ENCODE data around the gene SART1.
"Not testable (repeated sequence)": the region's sequence is repeated elsewhere in the genome, so short reads cannot be mapped to it uniquely, and the experiment has no call there.

SART1 gene

DNA sequence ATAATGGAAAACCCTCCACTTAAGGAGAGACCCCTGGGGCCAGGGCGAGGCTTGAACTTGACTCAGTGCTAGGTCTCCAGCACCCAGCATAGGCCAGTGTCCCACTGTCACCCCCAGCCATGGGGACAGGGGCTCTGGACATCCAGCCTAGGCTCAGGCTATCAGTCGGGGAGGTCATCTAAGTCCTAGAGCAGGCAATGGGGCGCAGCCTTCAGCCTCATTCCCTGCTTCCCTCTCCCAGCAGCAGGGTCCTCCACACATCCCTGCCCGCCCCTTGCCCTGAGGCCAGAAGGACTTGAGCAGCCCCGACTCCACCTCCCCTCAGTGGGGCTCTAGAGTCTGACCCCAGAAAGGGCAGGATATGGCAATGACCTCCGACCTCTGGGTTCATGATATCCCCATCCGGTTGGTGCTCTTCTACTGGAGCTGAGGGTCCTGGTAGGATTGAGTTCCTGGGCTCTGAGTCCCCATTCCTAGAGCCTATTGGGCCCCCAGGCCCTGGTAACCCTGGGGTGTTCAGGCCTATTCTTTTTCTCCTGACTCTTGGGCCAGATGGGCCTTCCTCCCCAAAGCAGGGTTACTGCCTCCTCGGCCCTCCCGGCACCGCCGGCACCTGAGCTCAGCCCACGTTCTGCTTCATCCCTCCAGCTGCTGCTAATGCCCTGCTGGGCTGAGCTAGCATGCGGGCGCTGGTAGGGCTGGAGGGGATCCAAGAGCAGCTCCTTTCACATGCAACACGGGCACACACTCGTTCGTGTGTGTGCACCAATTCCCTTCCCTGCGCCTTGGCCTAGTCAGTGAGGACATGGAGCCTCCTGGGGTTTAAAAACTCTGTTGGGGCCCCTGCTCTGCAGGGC is 54.6 kb downstream of the SART1 start:
- no peaks in the 10 kb centered on the region for H3K9me3 ChIP-seq
- no peaks in the 10 kb centered on the region for H3K27me3 ChIP-seq (ENCODE audit: low read depth)
- H3K4me1 ChIP-seq, result no peaks in the 10 kb centered on the region
- in situ Hi-C loops (cut with MboI; ENCODE audit: low sequenced_read_pairs), result no loop called here
- no peak for DNase-seq (ENCODE audit: low spot score in 2 of 2)
- no peak overlapping the region for H3K4me3 ChIP-seq
- no peaks in the 10 kb centered on the region for H3K36me3 ChIP-seq (replicated peaks)

DNA sequence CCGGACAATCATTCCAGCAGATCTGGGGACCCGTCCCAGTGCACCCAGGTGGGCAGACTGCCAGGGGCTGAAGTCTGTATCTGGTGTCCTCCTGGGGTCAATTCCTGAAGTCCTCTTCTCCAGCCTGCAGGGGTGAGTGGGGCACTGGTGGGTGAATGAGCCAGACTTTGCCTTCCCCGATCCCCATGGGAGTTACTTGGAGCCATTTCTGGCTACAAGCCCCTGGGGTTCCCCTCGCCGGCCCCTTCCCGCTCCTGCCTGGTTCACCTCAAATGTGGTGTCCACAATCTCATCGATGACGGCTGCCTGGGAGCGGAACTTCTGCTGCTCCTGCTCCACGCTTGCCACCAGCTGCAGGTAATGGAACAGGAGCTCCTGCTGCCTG is 55.3 kb downstream of the SART1 start:
- Histone ChIP-seq H3K4me3 (no peak overlapping the region), H3K36me3 (replicated peaks) (no peaks in the 10 kb centered on the region), H3K9me3 (no peaks in the 10 kb centered on the region), H3K27me3 (ENCODE audit: low read depth) (no peaks in the 10 kb centered on the region), H3K4me1 (no peaks in the 10 kb centered on the region)
- no peak for DNase-seq (ENCODE audit: low spot score in 2 of 2)
- in situ Hi-C loops (cut with MboI; ENCODE audit: low sequenced_read_pairs), result no loop called here

DNA sequence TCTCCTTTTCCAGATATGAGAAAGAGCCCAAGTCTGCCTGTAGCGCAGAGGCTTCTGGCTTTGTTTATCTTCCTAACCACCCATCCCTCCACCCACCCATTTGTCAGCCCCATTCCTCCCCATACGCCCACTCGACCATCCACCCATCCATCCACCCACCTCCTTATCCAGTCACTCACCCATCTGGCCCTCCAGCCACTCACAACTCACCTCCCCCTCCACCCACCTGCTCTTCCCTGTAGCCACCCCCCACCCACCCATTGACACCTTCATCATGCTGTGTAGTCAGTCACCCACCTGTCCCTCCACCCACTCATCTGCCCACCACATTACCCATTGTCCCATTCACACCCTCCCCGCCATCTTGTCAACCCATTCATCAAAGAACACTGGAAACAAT is 55.8 kb downstream of the SART1 start:
- H3K4me3 ChIP-seq, result no peak overlapping the region
- in situ Hi-C loops (cut with MboI; ENCODE audit: low sequenced_read_pairs), result no loop called here
- H3K27me3 ChIP-seq (ENCODE audit: low read depth), result no peaks in the 10 kb centered on the region
- H3K36me3 ChIP-seq (replicated peaks), result no peaks in the 10 kb centered on the region
- H3K4me1 ChIP-seq, result peaks cover 2% of the 10 kb centered on the region; the same call in 1 of the 2 replicates
- DNase-seq (ENCODE audit: low spot score in 2 of 2), result no peak
- H3K9me3 ChIP-seq, result no peaks in the 10 kb centered on the region

DNA sequence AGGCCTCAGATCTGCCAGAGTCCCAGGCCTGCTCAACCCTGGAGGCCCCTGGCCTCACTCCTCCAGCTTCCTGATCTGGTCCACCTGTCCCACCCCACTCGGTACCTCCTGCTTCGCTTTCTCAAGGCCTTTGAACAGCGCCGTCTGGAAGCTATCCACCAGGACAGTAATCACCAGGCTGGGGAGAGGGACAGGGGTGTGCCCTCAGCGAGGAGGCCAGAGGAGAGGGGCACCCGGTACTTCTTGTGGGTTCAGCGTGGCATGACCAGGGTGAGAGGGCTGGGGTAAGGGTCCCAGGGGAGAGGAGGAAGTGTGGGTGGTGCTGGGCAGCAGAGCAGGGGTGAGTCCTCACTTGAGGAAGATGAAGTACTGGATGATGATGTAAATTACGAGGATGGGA is 58.7 kb downstream of the SART1 start:
- in situ Hi-C loops (cut with MboI; ENCODE audit: low sequenced_read_pairs), result no loop called here
- Histone ChIP-seq H3K4me1 (peaks cover 4% of the 10 kb centered on the region; the same call in 1 of the 2 replicates), H3K4me3 (no peak overlapping the region), H3K27me3 (ENCODE audit: low read depth) (no peaks in the 10 kb centered on the region), H3K9me3 (no peaks in the 10 kb centered on the region), H3K36me3 (replicated peaks) (no peaks in the 10 kb centered on the region)
- no peak for DNase-seq (ENCODE audit: low spot score in 2 of 2)

DNA sequence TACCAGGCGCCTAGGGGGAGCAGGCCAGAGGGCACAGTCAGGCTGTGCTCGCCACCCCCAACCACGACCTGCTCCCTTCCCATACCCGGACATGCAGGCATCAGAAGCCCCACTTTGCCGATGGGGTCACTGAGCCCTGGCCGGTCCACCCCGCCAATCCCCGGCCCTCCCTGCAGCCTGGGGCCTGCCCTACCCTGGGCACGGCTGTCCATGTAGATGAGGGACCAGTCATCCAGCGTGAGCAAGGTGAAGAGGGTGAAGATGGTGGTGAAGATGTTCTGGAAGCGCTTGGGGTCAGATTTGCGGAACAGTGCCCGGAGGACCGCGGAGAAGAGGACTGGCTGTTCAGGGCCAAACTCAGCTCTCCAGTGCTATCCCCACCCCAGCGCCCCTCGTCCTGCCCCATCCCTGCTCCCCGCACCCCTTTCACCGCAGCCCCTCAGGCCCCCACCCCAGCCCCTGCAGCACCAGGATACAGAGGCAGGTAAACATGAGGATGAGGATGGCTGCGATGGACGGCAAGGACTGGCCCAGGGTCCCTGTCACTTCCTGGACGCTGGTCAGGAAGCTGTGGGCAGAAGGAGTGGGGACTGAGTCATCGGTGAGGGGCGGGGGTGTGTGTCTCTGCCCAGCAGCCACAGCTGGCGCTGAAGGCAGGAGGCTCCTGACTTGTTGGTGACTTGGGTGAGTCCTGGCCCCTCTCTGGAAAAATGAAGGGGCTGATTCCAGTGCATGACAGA is 59.3 kb downstream of the SART1 start:
- in situ Hi-C loops (cut with MboI; ENCODE audit: low sequenced_read_pairs), result no loop called here
- Histone ChIP-seq H3K9me3 (no peaks in the 10 kb centered on the region), H3K36me3 (replicated peaks) (no peaks in the 10 kb centered on the region), H3K4me3 (no peak overlapping the region), H3K4me1 (peaks cover 4% of the 10 kb centered on the region; the same call in 1 of the 2 replicates), H3K27me3 (ENCODE audit: low read depth) (no peaks in the 10 kb centered on the region)
- no peak for DNase-seq (ENCODE audit: low spot score in 2 of 2)

DNA sequence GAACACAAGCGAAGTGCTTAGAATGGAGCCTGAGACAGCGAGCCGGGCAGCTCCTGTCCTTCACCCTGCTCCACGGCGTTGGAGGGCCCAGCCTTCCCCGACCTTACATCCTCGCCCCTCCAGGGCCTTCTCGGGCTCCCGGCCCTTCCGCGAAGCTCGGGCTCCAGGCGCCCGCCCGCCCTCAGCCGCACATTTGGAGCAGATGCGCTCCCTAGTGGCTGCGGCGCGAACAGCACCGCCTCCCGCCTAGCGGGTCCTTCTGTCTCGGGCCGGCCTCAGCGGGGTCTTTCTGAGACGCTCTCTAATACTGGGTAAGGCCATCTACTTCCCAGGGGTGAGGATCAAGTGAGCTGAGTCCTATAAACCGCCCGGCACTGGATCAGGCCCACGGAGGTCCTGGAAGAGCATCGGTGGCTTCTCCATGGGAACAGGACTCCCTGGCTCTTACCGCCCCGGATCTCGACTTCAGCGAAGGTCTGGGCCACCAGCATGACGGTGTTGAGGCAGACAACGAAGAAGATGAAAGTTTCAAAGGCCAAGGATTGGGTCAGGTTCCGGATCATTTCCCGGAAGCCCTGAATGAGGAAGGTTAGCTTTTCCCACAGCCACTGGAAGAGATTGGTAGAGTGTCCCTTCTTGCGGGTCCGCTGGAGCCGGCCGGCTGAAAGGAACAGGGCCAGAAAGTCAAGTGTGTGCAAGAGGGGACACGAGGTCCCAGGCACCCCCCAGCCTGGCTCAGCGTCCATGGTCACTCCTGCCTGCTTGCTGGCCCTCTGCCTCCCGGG is 61.1 kb downstream of the SART1 start:
- Histone ChIP-seq H3K4me3 (peak overlapping the region; percentile 9; the same call in 1 of the 2 replicates), H3K36me3 (replicated peaks) (no peaks in the 10 kb centered on the region), H3K9me3 (no peaks in the 10 kb centered on the region), H3K4me1 (peaks cover 4% of the 10 kb centered on the region; the same call in 1 of the 2 replicates), H3K27me3 (ENCODE audit: low read depth) (no peaks in the 10 kb centered on the region)
- peak; percentile 46 to 88 for DNase-seq (ENCODE audit: low spot score in 2 of 2)
- in situ Hi-C loops (cut with MboI; ENCODE audit: low sequenced_read_pairs), result no loop called here

DNA sequence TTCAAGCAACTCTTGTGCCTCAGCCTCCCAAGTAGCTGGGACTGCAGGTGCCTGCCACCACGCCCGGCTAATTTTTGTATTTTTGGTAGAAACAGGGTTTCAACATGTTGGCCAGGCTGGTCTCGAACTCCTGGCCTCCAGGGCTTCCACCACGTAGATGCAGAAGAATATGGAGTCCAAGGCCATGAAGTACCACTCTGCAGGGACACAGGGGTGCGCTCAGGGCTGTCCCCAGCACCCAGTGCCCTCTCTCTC is 61.6 kb downstream of the SART1 start:
- H3K4me1 ChIP-seq; H3K4me3 ChIP-seq; H3K9me3 ChIP-seq; H3K36me3 ChIP-seq (replicated peaks); in situ Hi-C loops (cut with MboI; ENCODE audit: low sequenced_read_pairs); H3K27me3 ChIP-seq (ENCODE audit: low read depth); DNase-seq (ENCODE audit: low spot score in 2 of 2): not testable (repeated sequence)

DNA sequence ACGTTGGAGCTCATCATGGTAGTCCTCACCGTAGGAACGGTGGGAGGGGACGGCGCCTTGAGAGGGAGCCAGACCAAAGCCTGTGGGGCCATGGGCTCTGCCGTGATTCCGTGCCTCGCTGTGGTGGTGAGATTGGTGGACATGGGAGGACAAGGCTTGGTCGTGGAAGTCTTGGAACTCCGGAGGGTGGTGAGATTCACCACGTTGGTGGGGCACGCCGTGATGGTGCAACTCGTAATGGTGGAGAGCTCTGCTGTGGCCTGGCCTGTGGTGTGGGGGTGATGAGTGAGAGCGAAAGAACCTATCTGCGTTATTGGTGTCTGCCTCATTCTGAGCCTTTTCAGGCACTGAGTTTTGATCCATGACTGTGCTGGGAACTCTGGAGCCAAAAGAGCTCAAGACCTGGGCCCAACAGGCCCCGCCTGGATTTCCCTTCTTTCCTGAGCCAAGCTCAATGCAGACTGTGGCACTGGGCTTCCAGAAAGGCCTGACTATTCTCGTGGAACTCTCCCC is 64.5 kb downstream of the SART1 start, which contains the start of gene CATSPER1:
Gene CATSPER1 (minus strand): TSS at position 463 of the 513 bp plus-strand sequence. CDS start 100 bp downstream, at position 363.
- H3K36me3 ChIP-seq (replicated peaks), result no peaks in the 10 kb centered on the region

More for the DNA sequence above, 64.5 kb downstream of the SART1 start, which contains the start of gene CATSPER1:
- H3K27me3 ChIP-seq (ENCODE audit: low read depth), result no peaks in the 10 kb centered on the region; the same call in 1 of the 2 replicates
- in situ Hi-C loops (cut with MboI; ENCODE audit: low sequenced_read_pairs), result no loop called here
- no peak for DNase-seq (ENCODE audit: low spot score in 2 of 2)
- H3K4me3 ChIP-seq, result no peak within 1 kb of the TSS
- no peaks in the 10 kb centered on the region for H3K9me3 ChIP-seq
- H3K4me1 ChIP-seq, result peaks cover 4% of the 10 kb centered on the region; the same call in 1 of the 2 replicates

All from HAP-1 (cell line).